ENCODE data around the gene PPIC.

GRCh38 chr5:122981846-122982245 lies 54.7 kb downstream of the PPIC start:
- TF ChIP-seq POLR2A (IDR thresholded peaks at IDR 0.05; ENCODE audit: low read depth) (no peak), CTCF (IDR thresholded peaks at IDR 0.05) (no peak), POLR2AphosphoS5 (IDR thresholded peaks at IDR 0.05) (no peak)

Measured in esophagus muscularis mucosa (tissue), 3 donors.